GM06990 (cell line): ENCODE data around the gene UPP1.

ENCODE experiments used
- DNase-seq: peaks from one replicate; pipeline ENCODE4 v3.0.0-alpha.2; 2011; ENCODE audit not compliant: insufficient read length; ENCODE audit errors: extremely low read depth
- H3K27me3 ChIP-seq: replicated peaks from 2 replicates; pipeline ENCODE4 v1.6.0; 2011; ENCODE audit warnings: low read length; ENCODE audit not compliant: control insufficient read depth, insufficient read depth
- H3K36me3 ChIP-seq: 2 replicates; pipeline ENCODE4 v1.5.1; 2011; ENCODE audit warnings: low read length; ENCODE audit not compliant: control insufficient read depth, insufficient read depth
- H3K4me3 ChIP-seq: replicated peaks from 2 replicates; pipeline ENCODE4 v1.5.1; 2011; ENCODE audit warnings: low read depth, mild to moderate bottlenecking, control low read depth, low read length
- TF ChIP-seq, protein P1 (sequence below): IDR thresholded peaks from 2 replicates; pipeline ENCODE4 v1.5.1; 2011; ENCODE audit warnings: low read length, control low read depth, mild to moderate bottlenecking, inconsistent platforms; ENCODE audit not compliant: insufficient read depth, poor library complexity, severe bottlenecking

The UPP1 gene

DNA sequence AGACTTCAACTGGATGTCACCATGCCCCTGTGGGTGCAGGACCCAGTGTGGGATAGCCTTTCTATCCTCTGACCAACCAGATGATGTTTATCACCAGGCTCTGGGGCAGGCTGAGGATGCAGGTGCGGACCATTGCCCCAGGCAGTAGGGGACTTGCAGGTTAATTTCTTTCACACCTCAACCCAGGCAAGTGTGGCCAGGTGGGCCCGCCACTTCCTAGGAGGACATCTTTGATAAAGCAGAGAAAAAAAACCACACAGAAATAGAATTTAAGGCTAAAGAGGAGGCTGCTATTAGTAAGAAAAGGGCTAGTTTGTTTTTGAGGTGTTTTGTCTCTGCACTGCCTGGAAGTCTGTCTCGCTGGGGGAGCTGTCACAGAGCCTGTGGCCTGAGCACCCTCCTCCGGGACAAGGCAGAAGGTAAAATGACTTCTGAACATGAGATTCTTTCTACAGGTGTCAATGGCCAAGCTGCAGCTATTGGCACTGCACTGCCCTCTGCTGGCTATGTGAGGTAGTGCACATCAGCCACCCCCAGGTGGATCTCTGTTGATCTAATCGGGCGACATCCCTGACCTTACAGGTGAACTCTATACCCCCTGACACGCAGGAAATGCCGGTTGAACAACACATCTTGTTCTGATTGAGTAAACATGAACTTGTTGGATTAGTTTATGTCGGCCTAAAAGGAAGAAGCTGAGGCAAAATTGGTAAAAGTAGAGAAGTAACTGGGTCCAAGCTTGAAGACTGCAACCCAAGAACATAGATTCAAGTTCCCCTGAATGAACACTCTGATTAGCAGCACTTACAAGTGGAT lies 21.0 kb downstream of the UPP1 start:
- TF ChIP-seq, protein P1, sequence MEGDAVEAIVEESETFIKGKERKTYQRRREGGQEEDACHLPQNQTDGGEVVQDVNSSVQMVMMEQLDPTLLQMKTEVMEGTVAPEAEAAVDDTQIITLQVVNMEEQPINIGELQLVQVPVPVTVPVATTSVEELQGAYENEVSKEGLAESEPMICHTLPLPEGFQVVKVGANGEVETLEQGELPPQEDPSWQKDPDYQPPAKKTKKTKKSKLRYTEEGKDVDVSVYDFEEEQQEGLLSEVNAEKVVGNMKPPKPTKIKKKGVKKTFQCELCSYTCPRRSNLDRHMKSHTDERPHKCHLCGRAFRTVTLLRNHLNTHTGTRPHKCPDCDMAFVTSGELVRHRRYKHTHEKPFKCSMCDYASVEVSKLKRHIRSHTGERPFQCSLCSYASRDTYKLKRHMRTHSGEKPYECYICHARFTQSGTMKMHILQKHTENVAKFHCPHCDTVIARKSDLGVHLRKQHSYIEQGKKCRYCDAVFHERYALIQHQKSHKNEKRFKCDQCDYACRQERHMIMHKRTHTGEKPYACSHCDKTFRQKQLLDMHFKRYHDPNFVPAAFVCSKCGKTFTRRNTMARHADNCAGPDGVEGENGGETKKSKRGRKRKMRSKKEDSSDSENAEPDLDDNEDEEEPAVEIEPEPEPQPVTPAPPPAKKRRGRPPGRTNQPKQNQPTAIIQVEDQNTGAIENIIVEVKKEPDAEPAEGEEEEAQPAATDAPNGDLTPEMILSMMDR: peak; percentile 98
- peak; percentile 48 for DNase-seq
- H3K36me3 ChIP-seq: peaks cover 1% of the 10 kb centered on the region; the same call in 1 of the 2 replicates
- H3K4me3 ChIP-seq: no peak overlapping the region
- no peaks in the 10 kb centered on the region for H3K27me3 ChIP-seq

DNA sequence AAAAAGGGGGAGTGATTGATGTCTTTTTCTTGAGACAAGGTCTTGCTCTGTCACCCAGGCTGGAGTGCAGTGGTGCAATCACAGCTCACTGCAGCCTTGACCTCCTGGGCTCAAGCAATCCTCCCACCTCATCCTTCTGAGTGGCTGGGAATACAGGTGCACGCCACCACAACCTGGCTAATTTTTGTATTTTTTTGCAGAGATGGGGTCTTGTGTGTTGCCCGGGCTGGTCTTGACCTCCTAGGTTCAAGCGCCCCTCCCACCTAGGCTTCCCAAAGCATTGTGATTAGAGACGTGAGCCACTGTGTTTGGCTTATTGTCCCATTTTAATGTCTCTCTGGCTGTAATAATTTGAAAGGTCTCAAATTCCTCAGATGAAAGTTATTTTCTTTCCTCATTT lies 21.8 kb downstream of the UPP1 start:
- TF ChIP-seq, protein P1: no peak
- peaks cover 1% of the 10 kb centered on the region; the same call in 1 of the 2 replicates for H3K36me3 ChIP-seq
- DNase-seq: no peak

DNA sequence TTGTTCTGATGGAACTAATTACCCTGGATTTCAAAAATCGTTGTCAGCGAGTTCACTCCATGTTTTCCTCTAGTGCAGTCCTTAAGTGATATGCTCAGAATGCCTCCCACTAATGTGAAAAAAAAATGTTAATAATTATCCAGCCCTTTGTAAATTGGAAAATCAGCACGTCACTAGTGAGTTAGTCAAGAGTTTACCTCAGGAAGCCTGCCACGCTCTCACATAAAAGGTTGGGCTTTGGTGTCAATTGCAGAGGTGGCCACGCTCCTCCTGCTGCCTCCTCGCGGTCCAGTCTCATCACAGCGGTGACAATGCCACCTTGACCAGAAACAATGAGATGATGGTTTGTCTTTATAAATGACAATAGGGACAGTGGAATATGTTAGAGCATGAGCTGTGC lies 22.5 kb downstream of the UPP1 start:
- no peak for DNase-seq
- TF ChIP-seq, protein P1: no peak
- Histone ChIP-seq H3K4me3 (no peak overlapping the region), H3K36me3 (peaks cover 1% of the 10 kb centered on the region; the same call in 1 of the 2 replicates), H3K27me3 (no peaks in the 10 kb centered on the region)

More for the DNA sequence above, 21.8 kb downstream of the UPP1 start:
- no peak overlapping the region for H3K4me3 ChIP-seq
- H3K27me3 ChIP-seq: no peaks in the 10 kb centered on the region

DNA sequence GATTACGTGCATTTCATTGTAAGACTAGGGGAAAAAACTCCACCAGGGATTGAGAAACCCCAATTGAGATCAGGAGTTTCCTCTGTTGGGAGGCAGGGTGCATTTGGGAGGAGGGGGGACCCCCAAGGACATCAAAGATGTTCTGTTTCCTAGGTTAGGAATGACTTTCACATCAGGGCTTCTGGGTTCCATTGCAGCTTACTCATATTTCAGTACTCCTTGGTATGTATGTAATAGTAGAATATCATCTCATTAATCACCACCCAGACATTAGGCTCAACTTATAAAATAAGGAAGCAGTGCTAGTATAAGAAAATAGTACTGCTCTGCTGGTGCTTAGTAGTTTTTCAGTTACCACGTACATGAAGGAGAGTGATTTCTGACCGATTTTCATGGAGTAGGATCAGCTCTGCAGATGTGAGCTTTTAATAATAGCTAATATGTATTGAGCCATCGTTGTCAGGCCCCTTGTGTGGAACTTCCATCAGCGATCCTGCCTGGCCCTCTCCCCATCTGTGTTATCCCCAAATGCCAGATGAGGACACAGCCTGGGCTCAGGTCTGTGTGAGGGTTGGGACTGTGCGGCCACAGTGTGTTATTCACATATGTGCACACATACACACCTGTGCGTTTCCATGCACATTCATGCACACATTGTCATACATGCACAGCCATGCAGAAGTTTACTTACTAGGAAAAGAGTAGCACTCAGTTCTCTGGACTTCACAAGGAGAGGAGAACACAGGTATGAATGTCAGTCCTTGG lies 23.5 kb downstream of the UPP1 start:
- TF ChIP-seq, protein P1: no peak
- Histone ChIP-seq H3K4me3 (no peak overlapping the region), H3K36me3 (peaks cover 1% of the 10 kb centered on the region; the same call in 1 of the 2 replicates), H3K27me3 (no peaks in the 10 kb centered on the region; the same call in 1 of the 2 replicates)
- no peak for DNase-seq

DNA sequence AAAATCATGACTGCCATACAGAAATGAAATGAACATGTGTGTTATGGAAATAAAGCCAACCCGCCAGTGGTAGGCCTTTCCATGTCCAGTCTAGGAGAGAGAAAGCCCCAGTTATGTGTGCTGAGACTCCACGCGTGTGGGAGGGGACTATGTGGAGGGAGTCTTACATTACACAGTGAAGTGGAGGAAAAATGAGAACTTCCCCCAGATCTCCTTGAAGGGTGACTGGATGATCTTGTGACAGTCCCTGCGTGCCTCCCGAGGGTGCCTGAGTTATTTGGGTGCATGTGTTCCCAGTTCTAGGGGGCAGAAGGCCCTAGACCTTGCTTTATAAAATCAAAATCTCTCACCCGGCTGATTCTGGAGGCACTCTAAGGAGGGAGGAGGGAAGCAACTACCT lies 24.2 kb downstream of the UPP1 start:
- DNase-seq: no peak
- H3K27me3 ChIP-seq: no peaks in the 10 kb centered on the region; the same call in 1 of the 2 replicates
- no peak overlapping the region for H3K4me3 ChIP-seq
- H3K36me3 ChIP-seq: no peaks in the 10 kb centered on the region
- TF ChIP-seq, protein P1: no peak
